ENCODE measurements around the gene RNF14.

Gene RNF14

DNA sequence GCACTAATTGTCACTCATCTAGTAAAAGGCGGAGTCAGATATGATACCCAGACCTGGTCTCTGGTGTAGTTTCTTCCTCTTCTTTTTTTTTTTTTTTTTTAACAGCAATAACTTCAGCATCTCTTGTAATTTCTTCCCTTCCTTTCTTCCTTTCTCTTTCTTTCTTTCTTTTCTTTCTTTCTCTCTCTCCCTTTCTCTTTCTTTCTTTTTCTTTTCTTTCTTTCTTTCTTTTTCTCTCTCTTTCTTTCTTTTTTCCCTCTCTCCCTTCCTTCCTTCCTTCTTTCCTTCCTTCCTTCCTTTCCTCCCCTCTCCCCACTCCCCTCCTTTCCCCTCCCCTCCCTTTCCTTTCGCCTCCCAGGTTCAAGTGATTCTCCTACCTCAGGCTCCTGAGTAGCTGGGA is 69.8 kb downstream of the RNF14 start:
- TF ChIP-seq, protein P1, sequence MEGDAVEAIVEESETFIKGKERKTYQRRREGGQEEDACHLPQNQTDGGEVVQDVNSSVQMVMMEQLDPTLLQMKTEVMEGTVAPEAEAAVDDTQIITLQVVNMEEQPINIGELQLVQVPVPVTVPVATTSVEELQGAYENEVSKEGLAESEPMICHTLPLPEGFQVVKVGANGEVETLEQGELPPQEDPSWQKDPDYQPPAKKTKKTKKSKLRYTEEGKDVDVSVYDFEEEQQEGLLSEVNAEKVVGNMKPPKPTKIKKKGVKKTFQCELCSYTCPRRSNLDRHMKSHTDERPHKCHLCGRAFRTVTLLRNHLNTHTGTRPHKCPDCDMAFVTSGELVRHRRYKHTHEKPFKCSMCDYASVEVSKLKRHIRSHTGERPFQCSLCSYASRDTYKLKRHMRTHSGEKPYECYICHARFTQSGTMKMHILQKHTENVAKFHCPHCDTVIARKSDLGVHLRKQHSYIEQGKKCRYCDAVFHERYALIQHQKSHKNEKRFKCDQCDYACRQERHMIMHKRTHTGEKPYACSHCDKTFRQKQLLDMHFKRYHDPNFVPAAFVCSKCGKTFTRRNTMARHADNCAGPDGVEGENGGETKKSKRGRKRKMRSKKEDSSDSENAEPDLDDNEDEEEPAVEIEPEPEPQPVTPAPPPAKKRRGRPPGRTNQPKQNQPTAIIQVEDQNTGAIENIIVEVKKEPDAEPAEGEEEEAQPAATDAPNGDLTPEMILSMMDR (IDR thresholded peaks at IDR 0.05; ENCODE audit: control extremely low read depth, extremely low read depth, low read depth, missing control alignments) = no peak
- ChIA-PET CTCF (no interaction called here), POLR2A (no interaction called here)
- DNase-seq (ENCODE audit: extremely low spot score) = no peak
